SK-N-SH (cell line): ENCODE results near the gene OR9A2. TPM values are rescaled to one million over a fixed set of nuclear protein-coding genes. Genes with fewer than 3 reads are reported as not detected.

Experiments used
- CTCF ChIA-PET: fragments of 300-600, 350-600 bp; formaldehyde crosslinking; extraction: SDS; loops from one replicate; lab custom pipeline; 2021; lab: Yijun Ruan, JAX
- POLR2A ChIA-PET: fragments of 350-600 bp; sonication (Branson Sonifier 250); formaldehyde crosslinking; extraction: SDS; loops from one replicate; lab custom pipeline; 2020; ENCODE audit warnings: antibody characterized with exemption, inconsistent platforms; lab: Yijun Ruan, JAX
- DNase-seq: peaks from one replicate; pipeline ENCODE4 v3.0.0; 2012
- H2AFZ ChIP-seq: fragments of 200-600 bp; sonication (generic); 2 replicates; pipeline ENCODE4 v1.8.1; 2016; ENCODE audit warnings: antibody characterized with exemption, mild to moderate bottlenecking, low read depth
- H3F3A ChIP-seq: fragments of 200-600 bp; sonication (generic); replicated peaks from 2 replicates; pipeline ENCODE3; 2016; ENCODE audit warnings: antibody characterized with exemption, mild to moderate bottlenecking; ENCODE audit not compliant: insufficient read depth
- H3K27ac ChIP-seq, 2 experiments: fragments of 200-500 bp in 1 of 2; fragments of 200-600 bp in 1 of 2; sonication (Bioruptor generic) in 1 of 2; sonication (generic), shearing (Covaris generic) in 1 of 2; 2 replicates each; pipeline versions ENCODE4 v1.5.1 to v1.6.1; 2014 to 2016; ENCODE audit warnings: low read depth in 2 of 2, inconsistent platforms in 1 of 2, low read length in 1 of 2, mild to moderate bottlenecking in 1 of 2, mixed read lengths in 1 of 2
- H3K27me3 ChIP-seq: fragments of 200-600 bp; sonication (generic), shearing (Covaris generic); 2 replicates; pipeline ENCODE4 v1.6.1; 2016; ENCODE audit warnings: mixed run types; ENCODE audit not compliant: insufficient read depth
- H3K36me3 ChIP-seq, 2 experiments: fragments of 200-500 bp in 1 of 2; fragments of 200-600 bp in 1 of 2; sonication (Bioruptor generic) in 1 of 2; sonication (generic) in 1 of 2; replicated peaks in 1 of 2; 2 replicates each; pipeline versions ENCODE3 to v1.5.1; 2014 to 2016; ENCODE audit warnings: low read length in 1 of 2, mild to moderate bottlenecking in 1 of 2; ENCODE audit not compliant: insufficient read depth in 2 of 2, control insufficient read depth in 1 of 2
- H3K4me1 ChIP-seq, 2 experiments: fragments of 200-500 bp in 1 of 2; fragments of 200-600 bp in 1 of 2; sonication (Bioruptor generic) in 1 of 2; sonication (generic), shearing (Covaris generic) in 1 of 2; 2 replicates each; pipeline versions ENCODE4 v1.5.1 to v1.6.1; 2014 to 2016; ENCODE audit warnings: low read depth in 1 of 2, low read length in 1 of 2, mixed run types in 1 of 2; ENCODE audit not compliant: insufficient read depth in 2 of 2, control insufficient read depth in 1 of 2
- H3K4me2 ChIP-seq: fragments of 200-600 bp; sonication (generic), shearing (Covaris generic); 2 replicates; pipeline ENCODE4 v1.6.1; 2017; ENCODE audit warnings: mixed run types
- H3K4me3 ChIP-seq, 2 experiments: fragments of 200-500 bp in 1 of 2; fragments of 200-600 bp in 1 of 2; sonication (Bioruptor generic) in 1 of 2; sonication (generic), shearing (Covaris generic) in 1 of 2; 2 replicates each; pipeline versions ENCODE4 v1.5.1 to v1.8.1; 2014 to 2016; ENCODE audit warnings: low read depth in 2 of 2, inconsistent platforms in 1 of 2, low read length in 1 of 2, mild to moderate bottlenecking in 1 of 2, mixed read lengths in 1 of 2, moderate library complexity in 1 of 2
- H3K79me2 ChIP-seq: fragments of 200-600 bp; sonication (generic); 2 replicates; pipeline ENCODE4 v1.8.1; 2017; ENCODE audit warnings: mild to moderate bottlenecking; ENCODE audit not compliant: insufficient read depth
- H3K9ac ChIP-seq: fragments of 200-600 bp; sonication (generic); 2 replicates; pipeline ENCODE4 v1.6.1; 2017; ENCODE audit warnings: mixed run types
- H3K9me2 ChIP-seq: fragments of 200-600 bp; sonication (generic); 2 replicates; pipeline ENCODE4 v1.6.1; 2017; ENCODE audit warnings: mixed run types
- H3K9me3 ChIP-seq: fragments of 200-600 bp; sonication (generic); 2 replicates; pipeline ENCODE4 v1.6.1; 2017; ENCODE audit warnings: mixed run types, mild to moderate bottlenecking, moderate library complexity
- H4K20me1 ChIP-seq: fragments of 200-600 bp; sonication (generic); 2 replicates; pipeline ENCODE4 v1.6.1; 2017; ENCODE audit warnings: mild to moderate bottlenecking, mixed run types; ENCODE audit not compliant: insufficient read depth
- CTCF ChIP-seq: fragments of 200-600 bp; sonication (generic); IDR thresholded peaks from 2 replicates; pipeline ENCODE4 v1.6.1; 2017; ENCODE audit warnings: antibody characterized with exemption, mild to moderate bottlenecking, moderate library complexity
- EP300 ChIP-seq, 2 experiments: IDR thresholded peaks; 2 replicates each; pipeline versions ENCODE4 v1.4.0 to v1.6.1; 2012; ENCODE audit warnings: borderline replicate concordance in 1 of 2, low read depth in 1 of 2, low read length in 1 of 2
- FOXJ3 ChIP-seq: sonication (generic); formaldehyde crosslinking; IDR thresholded peaks from 2 replicates; pipeline ENCODE4 v1.5.1; 2020; ENCODE audit warnings: mild to moderate bottlenecking, missing genetic modification reagents
- FOXM1 ChIP-seq: IDR thresholded peaks from 2 replicates; pipeline ENCODE4 v1.4.0; 2012; ENCODE audit warnings: low read depth, mild to moderate bottlenecking
- GABPA ChIP-seq: IDR thresholded peaks from 2 replicates; pipeline ENCODE4 v1.4.0; 2012; ENCODE audit warnings: low read depth, mild to moderate bottlenecking
- GATA2 ChIP-seq: sonication (generic); formaldehyde crosslinking; IDR thresholded peaks from 2 replicates; pipeline ENCODE4 v1.5.0; 2020; ENCODE audit warnings: mild to moderate bottlenecking, missing genetic modification reagents
- MAX ChIP-seq: IDR thresholded peaks from 2 replicates; pipeline ENCODE4 v1.4.0; 2012; ENCODE audit warnings: low read depth
- MEF2A ChIP-seq: IDR thresholded peaks from 2 replicates; pipeline ENCODE4 v1.4.0; 2012; ENCODE audit warnings: low read depth, borderline replicate concordance
- NFIC ChIP-seq: IDR thresholded peaks from 2 replicates; pipeline ENCODE4 v1.4.0; 2012; ENCODE audit warnings: borderline replicate concordance
- NRF1 ChIP-seq: IDR thresholded peaks from 2 replicates; pipeline ENCODE4 v1.6.1; 2012; ENCODE audit warnings: low read depth, mild to moderate bottlenecking, low read length
- PBX3 ChIP-seq: IDR thresholded peaks from 2 replicates; pipeline ENCODE4; 2012
- RCOR1 ChIP-seq: fragments of 150-350 bp; IDR thresholded peaks from 2 replicates; pipeline ENCODE4 v1.6.1; 2017; ENCODE audit warnings: antibody characterized with exemption, low read length
- RFX5 ChIP-seq: IDR thresholded peaks from 2 replicates; pipeline ENCODE4 v1.6.1; 2012; ENCODE audit warnings: mild to moderate bottlenecking, improper control_type of control experiment, low read length
- RXRA ChIP-seq: IDR thresholded peaks from 2 replicates; pipeline ENCODE4 v1.4.0; 2012; ENCODE audit warnings: low read depth, mild to moderate bottlenecking, borderline replicate concordance
- SIN3A ChIP-seq: IDR thresholded peaks from 2 replicates; pipeline ENCODE4 v1.6.1; 2012; ENCODE audit warnings: low read depth, mild to moderate bottlenecking, low read length, moderate library complexity, borderline replicate concordance
- TAF1 ChIP-seq: IDR thresholded peaks from 2 replicates; pipeline ENCODE4 v1.6.1; 2012; ENCODE audit warnings: low read depth, mild to moderate bottlenecking, low read length, moderate library complexity, borderline replicate concordance
- TEAD4 ChIP-seq: IDR thresholded peaks from 2 replicates; pipeline ENCODE4 v1.4.0; 2012; ENCODE audit warnings: mild to moderate bottlenecking, borderline replicate concordance; ENCODE audit not compliant: insufficient read depth
- USF1 ChIP-seq: IDR thresholded peaks from 2 replicates; pipeline ENCODE4 v1.4.0; 2012; ENCODE audit warnings: low read depth, borderline replicate concordance
- YY1 ChIP-seq: IDR thresholded peaks from 2 replicates; pipeline ENCODE4 v1.4.0; 2012; ENCODE audit warnings: low read depth, mild to moderate bottlenecking
- WGBS: methylation state at CpG from one replicate; pipeline ENCODE4 v1.1.6; 2017; ENCODE audit warnings: low lambda C conversion rate; 5-methylcytosine and 5-hydroxymethylcytosine counted together
- polyA plus RNA-seq, 3 experiments: library from polyadenylated mRNA; depleted of rRNA; stranded (reverse); fragments of >200 nt; gene quantifications; 2 replicates each; pipeline ENCODE4 v1.2.3, GENCODE V29; 2012

The OR9A2 gene
- polyA plus RNA-seq, 1 of the 3 experiments (the other 2 are of a cell fraction): not detected

- TF ChIP-seq GATA2 (CRISPR knock-in tag) (no peak), USF1 (no peak), RXRA (no peak), RCOR1 (peak; percentile 8; the same call in 1 of the 2 replicates), MEF2A (no peak), FOXM1 (no peak), EP300 (IDR thresholded peaks at IDR 0.05; ENCODE audit: borderline replicate concordance in 1 of 2, low read depth in 1 of 2, low read length in 1 of 2) (no peak), RFX5 (no peak), TEAD4 (no peak), SIN3A (no peak), NRF1 (peak; percentile 35; the same call in 1 of the 2 replicates), TAF1 (no peak)
Measured at GRCh38 chr7:143008007-143008901, 18.7 kb downstream of the OR9A2 start (continued).

- no peak overlapping the region for H3K9ac ChIP-seq
- no peak overlapping the region for H3K4me2 ChIP-seq
- H2AFZ ChIP-seq: no peak overlapping the region
- no peaks in the 10 kb centered on the region; the same call in 1 of the 2 replicates for H3K27me3 ChIP-seq
- no peak for DNase-seq
- no peaks in the 10 kb centered on the region for H4K20me1 ChIP-seq
- ChIA-PET POLR2A (no interaction called here), CTCF (interaction anchor here (0.6 to 23.7 kb wide), 15 partner anchors 11 to 568 kb away, joined by 3 to 450 read pairs (median 4); partner anchors contain the start of genes EPHB6 and TAS2R40)
- no peak overlapping the region for H3K27ac ChIP-seq
- H3K9me2 ChIP-seq: no peaks in the 10 kb centered on the region
- TF ChIP-seq FOXJ3 (no peak), TAF1 (no peak), YY1 (no peak), PBX3 (no peak), GABPA (no peak), TEAD4 (no peak), CTCF (no peak), NFIC (no peak), SIN3A (no peak), MAX (no peak), GATA2 (CRISPR knock-in tag) (no peak)
- H3K79me2 ChIP-seq: no peaks in the 10 kb centered on the region
- H3K36me3 ChIP-seq: no peaks in the 10 kb centered on the region
- no peak overlapping the region for H3K4me3 ChIP-seq
- H3K9me3 ChIP-seq: no peaks in the 10 kb centered on the region
- no peaks in the 10 kb centered on the region for H3F3A ChIP-seq
- no peaks in the 10 kb centered on the region for H3K4me1 ChIP-seq
- 28% methylated on average over 6 of the region's 6 CpGs for WGBS
Measured at GRCh38 chr7:143005632-143006260, 21.2 kb downstream of the OR9A2 start.
